Measurements from ENCODE around the gene METTL4. TPM values are rescaled to one million over a fixed set of nuclear protein-coding genes. Genes with fewer than 3 reads are reported as not detected.

METTL4 gene
- total and polyA plus RNA-seq, 2 of the 8 experiments (the other 6 are each of a cell fraction or from before 2014, with no cell fraction given): 8.5 to 11.5 TPM

- no peak for TF ChIP-seq SUZ12 (IDR thresholded peaks at IDR 0.05; ENCODE audit: low read length)
- TF ChIP-seq CHD7 (IDR thresholded peaks at IDR 0.05; ENCODE audit: insufficient replicate concordance, low read length): no peak
- no peak for TF ChIP-seq JUN (IDR thresholded peaks at IDR 0.05; ENCODE audit: low read depth, low read length)
These were observed 66.7 kb downstream of the METTL4 start (continued) for GRCh38 chr18:2504642-2505041.

Measured in H1 (cell line).